Measurements from ENCODE around the gene NCKAP5. TPM values are rescaled to one million over a fixed set of nuclear protein-coding genes. Genes with fewer than 3 reads are reported as not detected.

The NCKAP5 gene
- total RNA-seq, 3 donors from 2014 or later = 1.9 to 6.3 (median 2.3) TPM

- ATAC-seq (no peak), DNase-seq (peak in 1 of 3 donors; percentile 3)
- Histone ChIP-seq H3K9me3 (peaks cover 15% of the 10 kb centered on the region), H3K4me3 (no peak overlapping the region), H3K4me1 (ENCODE audit: low read depth) (no peaks in the 10 kb centered on the region), H3K36me3 (ENCODE audit: low read depth) (no peaks in the 10 kb centered on the region)
- intact Hi-C loops (cut with DNase I, micrococcal nuclease) = no loop called here
- TF ChIP-seq CTCF (IDR thresholded peaks at IDR 0.05) = no peak
Measured at GRCh38 chr2:133004623-133005022, 563.6 kb downstream of the NCKAP5 start.

GRCh38 chr2:132999421-132999820 is 568.8 kb downstream of the NCKAP5 start:
- H3K4me3 ChIP-seq = no peak overlapping the region
- no peaks in the 10 kb centered on the region for H3K36me3 ChIP-seq (ENCODE audit: low read depth)
- ATAC-seq = no peak
- no peak for DNase-seq
- H3K4me1 ChIP-seq (ENCODE audit: low read depth) = no peaks in the 10 kb centered on the region
- intact Hi-C loops (cut with DNase I, micrococcal nuclease) = no loop called here
- TF ChIP-seq CTCF (IDR thresholded peaks at IDR 0.05) = no peak
- H3K9me3 ChIP-seq = peaks cover 9% of the 10 kb centered on the region

- H3K4me3 ChIP-seq = no peak overlapping the region
- ATAC-seq (no peak), DNase-seq (no peak)
- no peak for TF ChIP-seq CTCF (IDR thresholded peaks at IDR 0.05)
- no peaks in the 10 kb centered on the region for H3K9me3 ChIP-seq
- H3K4me1 ChIP-seq (ENCODE audit: low read depth) = no peaks in the 10 kb centered on the region
- H3K36me3 ChIP-seq (ENCODE audit: low read depth) = no peaks in the 10 kb centered on the region
- intact Hi-C loops (cut with DNase I, micrococcal nuclease) = no loop called here
Measured at GRCh38 chr2:132998221-132998620, 570.0 kb downstream of the NCKAP5 start.

- H3K4me3 ChIP-seq = no peak overlapping the region
- H3K9me3 ChIP-seq = no peaks in the 10 kb centered on the region
- TF ChIP-seq CTCF (IDR thresholded peaks at IDR 0.05) = no peak
- no peaks in the 10 kb centered on the region for H3K4me1 ChIP-seq (ENCODE audit: low read depth)
- H3K36me3 ChIP-seq (ENCODE audit: low read depth) = no peaks in the 10 kb centered on the region
- intact Hi-C loops (cut with DNase I, micrococcal nuclease) = no loop called here
- DNase-seq (no peak), ATAC-seq (no peak)
Measured at GRCh38 chr2:132991471-132992045, 576.7 kb downstream of the NCKAP5 start.

GRCh38 chr2:132984731-132985130 is 583.5 kb downstream of the NCKAP5 start:
- Histone ChIP-seq H3K9me3 (no peaks in the 10 kb centered on the region), H3K4me1 (ENCODE audit: low read depth) (no peaks in the 10 kb centered on the region), H3K36me3 (ENCODE audit: low read depth) (no peaks in the 10 kb centered on the region), H3K4me3 (no peak overlapping the region)
- intact Hi-C loops (cut with DNase I, micrococcal nuclease) = no loop called here
- ATAC-seq (no peak), DNase-seq (no peak)
- no peak for TF ChIP-seq CTCF (IDR thresholded peaks at IDR 0.05)

- intact Hi-C loops (cut with DNase I, micrococcal nuclease) = no loop called here
- no peaks in the 10 kb centered on the region for H3K4me1 ChIP-seq (ENCODE audit: low read depth)
- ATAC-seq (no peak), DNase-seq (no peak)
- no peaks in the 10 kb centered on the region for H3K36me3 ChIP-seq (ENCODE audit: low read depth)
- H3K4me3 ChIP-seq = no peak overlapping the region
- H3K9me3 ChIP-seq = no peaks in the 10 kb centered on the region
- TF ChIP-seq CTCF (IDR thresholded peaks at IDR 0.05) = no peak
Measured at GRCh38 chr2:132980304-132980703, 588.0 kb downstream of the NCKAP5 start.
